Fibroblast of the aortic adventitia (primary cell): Measurements from ENCODE around the gene HS3ST4. TPM values are rescaled to one million over a fixed set of nuclear protein-coding genes. Genes with fewer than 3 reads are reported as not detected.

Source experiments
- DNase-seq: peaks from one replicate; pipeline ENCODE4 v3.0.0-alpha.2; 2010; ENCODE audit warnings: low read depth
- H3K4me3 ChIP-seq: 2 replicates; pipeline ENCODE4 v1.5.1; 2011; ENCODE audit warnings: low read depth, mild to moderate bottlenecking, control low read depth, low read length, moderate library complexity
- total RNA-seq: library from RNA; depleted of rRNA; stranded (reverse); fragments of >200 nt; gene quantifications from 2 replicates; pipeline ENCODE4 v1.2.3, GENCODE V29; 2012; ENCODE audit warnings: low replicate concordance
- TF ChIP-seq, protein P1 (sequence below): IDR thresholded peaks from 2 replicates; pipeline ENCODE4 v1.5.1; 2011; ENCODE audit warnings: mild to moderate bottlenecking, low read length, control low read depth, inconsistent platforms; ENCODE audit not compliant: insufficient read depth

HS3ST4 gene
- total RNA-seq, 1 donor, result not detected

DNA sequence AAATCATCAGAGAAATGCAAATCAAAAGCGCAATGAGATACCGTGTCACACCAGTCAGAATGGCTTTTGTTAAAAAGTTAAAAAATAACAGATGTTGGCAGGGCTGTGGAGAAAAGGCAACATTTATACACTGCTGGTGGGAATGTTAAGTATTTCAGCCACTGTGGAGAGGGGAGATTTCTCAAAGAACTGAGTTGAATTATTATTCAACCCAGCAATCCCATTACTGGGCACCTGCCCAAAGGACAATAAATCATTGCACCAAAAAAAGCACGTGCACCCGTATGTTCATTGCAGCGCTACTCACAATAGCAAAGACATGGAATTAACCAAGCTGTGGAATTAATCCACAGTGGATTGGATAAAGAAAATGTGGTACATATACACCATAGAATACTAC, 204.7 kb downstream of the HS3ST4 start:
- DNase-seq, result no peak
- TF ChIP-seq, protein P1, sequence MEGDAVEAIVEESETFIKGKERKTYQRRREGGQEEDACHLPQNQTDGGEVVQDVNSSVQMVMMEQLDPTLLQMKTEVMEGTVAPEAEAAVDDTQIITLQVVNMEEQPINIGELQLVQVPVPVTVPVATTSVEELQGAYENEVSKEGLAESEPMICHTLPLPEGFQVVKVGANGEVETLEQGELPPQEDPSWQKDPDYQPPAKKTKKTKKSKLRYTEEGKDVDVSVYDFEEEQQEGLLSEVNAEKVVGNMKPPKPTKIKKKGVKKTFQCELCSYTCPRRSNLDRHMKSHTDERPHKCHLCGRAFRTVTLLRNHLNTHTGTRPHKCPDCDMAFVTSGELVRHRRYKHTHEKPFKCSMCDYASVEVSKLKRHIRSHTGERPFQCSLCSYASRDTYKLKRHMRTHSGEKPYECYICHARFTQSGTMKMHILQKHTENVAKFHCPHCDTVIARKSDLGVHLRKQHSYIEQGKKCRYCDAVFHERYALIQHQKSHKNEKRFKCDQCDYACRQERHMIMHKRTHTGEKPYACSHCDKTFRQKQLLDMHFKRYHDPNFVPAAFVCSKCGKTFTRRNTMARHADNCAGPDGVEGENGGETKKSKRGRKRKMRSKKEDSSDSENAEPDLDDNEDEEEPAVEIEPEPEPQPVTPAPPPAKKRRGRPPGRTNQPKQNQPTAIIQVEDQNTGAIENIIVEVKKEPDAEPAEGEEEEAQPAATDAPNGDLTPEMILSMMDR, result no peak
- H3K4me3 ChIP-seq, result no peak overlapping the region

DNA sequence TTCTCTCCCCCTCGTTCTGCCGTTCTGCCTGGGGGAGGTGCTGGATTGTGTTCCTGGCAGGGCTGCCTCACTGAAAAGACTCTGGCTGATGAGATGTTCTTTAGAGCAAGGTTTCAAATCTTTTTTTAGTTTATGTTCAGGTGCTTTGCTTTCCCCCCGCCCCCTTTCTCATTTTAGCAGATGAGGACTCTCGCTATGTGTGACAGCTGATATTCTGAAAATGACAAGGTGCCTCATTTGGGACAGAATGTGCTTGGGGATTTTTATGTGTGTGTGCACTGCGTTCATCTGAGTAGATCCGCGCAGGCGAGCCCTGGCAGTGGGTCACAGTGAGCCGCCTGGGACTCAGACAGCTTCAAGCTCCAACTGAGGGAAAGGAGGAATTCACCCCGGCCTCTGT, 205.9 kb downstream of the HS3ST4 start:
- TF ChIP-seq, protein P1, result no peak
- no peak for DNase-seq
- H3K4me3 ChIP-seq, result no peak overlapping the region

DNA sequence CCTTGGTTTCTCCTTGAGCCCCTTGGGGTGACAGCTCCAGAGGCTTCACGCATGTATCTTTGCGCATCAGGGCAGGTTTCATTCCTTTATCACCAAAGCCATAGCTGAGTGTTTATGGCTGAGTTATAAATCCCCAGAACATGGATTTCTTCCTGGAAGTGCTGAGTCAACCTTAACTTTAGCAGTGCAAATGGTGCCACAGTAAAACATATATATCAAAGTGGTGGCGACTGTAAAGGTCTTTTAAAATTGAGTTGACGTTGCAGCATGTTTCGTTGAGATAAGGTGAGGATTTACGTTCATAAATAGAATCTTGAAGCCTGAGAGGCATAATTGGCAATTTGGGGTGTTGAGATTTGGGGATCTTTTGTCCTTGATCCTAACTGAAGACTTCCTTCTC, 214.1 kb downstream of the HS3ST4 start:
- no peak overlapping the region for H3K4me3 ChIP-seq
- TF ChIP-seq, protein P1, result no peak
- DNase-seq, result no peak

DNA sequence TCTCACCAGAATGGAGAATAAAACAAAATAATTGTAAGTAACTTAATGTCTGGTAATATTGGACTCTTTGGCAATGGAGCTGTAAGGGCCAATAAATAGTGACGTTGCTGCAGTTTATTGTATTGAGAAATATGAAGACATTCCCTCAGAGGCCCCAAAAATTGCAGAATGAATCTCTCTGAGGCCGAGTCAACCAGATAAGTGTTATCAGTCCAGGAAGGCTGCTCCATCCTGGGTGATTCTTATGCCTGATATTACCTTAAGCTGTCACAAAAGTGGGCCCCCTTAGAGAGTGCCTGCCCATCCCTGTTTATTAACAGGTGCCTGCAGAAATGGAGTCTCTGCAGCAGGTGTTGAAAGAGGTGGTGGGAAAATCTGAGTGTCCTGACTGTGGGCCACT, 219.2 kb downstream of the HS3ST4 start:
- DNase-seq, result no peak
- TF ChIP-seq, protein P1, result no peak
- H3K4me3 ChIP-seq, result no peak overlapping the region

DNA sequence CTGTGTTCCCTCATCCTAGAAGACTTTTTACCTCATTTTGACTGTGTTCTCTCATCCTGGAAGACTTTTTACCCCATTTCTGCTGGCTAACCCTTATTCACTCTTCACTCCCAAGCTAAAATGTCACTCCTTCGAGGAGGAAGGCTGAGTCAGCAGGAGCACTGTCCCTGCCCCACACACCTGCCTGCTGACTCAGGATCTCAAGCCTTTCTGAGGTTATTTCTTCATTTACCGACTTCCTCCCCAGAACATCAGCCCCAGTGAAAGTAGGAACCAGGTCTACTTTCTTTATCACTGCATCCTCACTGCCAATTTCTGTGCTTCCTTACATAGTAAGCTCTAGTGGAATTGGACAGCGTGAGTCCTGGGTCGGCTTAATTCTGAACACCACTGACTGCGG, 220.6 kb downstream of the HS3ST4 start:
- DNase-seq, result no peak
- TF ChIP-seq, protein P1, result no peak
- H3K4me3 ChIP-seq, result no peak overlapping the region

GRCh38 chr16:25914357-25914962, 222.7 kb downstream of the HS3ST4 start:
- no peak for DNase-seq
- no peak overlapping the region for H3K4me3 ChIP-seq
- TF ChIP-seq, protein P1, result no peak

GRCh38 chr16:25916037-25916436, 224.3 kb downstream of the HS3ST4 start:
- TF ChIP-seq, protein P1, result no peak
- no peak overlapping the region for H3K4me3 ChIP-seq
- DNase-seq, result no peak
